C4-2B (cell line): Measurements from ENCODE around the gene NELL1.

ENCODE experiments used
- CTCF ChIP-seq: fragments of 450-650 bp; conservative IDR thresholded peaks from 2 replicates; pipeline ENCODE4 v1.5.1; 2017; ENCODE audit warnings: mild to moderate bottlenecking
- ZFX ChIP-seq: fragments of 450-650 bp; IDR thresholded peaks from 2 replicates; pipeline ENCODE4 v1.6.1; 2017

DNA sequence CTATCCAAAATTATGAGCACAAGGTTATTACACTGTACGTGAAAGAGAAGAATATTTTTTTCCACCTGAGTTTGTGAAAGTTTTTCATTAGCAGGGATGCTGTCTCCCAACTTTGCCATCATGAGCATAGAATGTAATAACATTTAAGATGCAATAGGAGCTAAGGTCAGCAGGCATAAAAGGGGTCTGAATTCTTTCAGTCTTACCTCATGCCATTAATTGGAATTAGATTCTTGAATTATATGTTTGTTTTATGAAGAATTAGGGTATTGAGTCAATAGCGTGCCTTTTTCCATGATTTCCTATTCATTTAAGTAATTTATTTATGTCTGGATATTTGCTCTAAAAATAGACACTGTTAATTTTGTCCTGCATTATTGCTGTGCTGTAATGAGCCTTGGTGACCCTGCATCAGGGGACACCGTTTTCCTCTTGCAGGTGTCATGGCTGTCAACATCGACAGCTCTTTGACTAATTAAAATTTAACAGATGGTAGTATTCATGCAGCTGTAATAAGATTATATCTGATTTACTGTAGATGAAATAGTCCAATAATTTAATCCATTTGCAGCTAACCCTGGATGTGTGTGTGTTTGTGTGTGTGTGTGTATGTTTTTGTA lies 637.5 kb downstream of the NELL1 start:
- no peak for TF ChIP-seq CTCF
- no peak for TF ChIP-seq ZFX
